ENCODE results near the gene NUAK2.
"Not testable (repeated sequence)": the region's sequence is repeated elsewhere in the genome, so short reads cannot be mapped to it uniquely, and the experiment has no call there.

The NUAK2 gene

GRCh38 chr1:205294175-205294917 lies 27.2 kb downstream of the NUAK2 start:
- peak; percentile 98 for DNase-seq

- no peak for DNase-seq
Measured at GRCh38 chr1:205293350-205294074, 28.0 kb downstream of the NUAK2 start.

GRCh38 chr1:205291596-205291995 lies 29.9 kb downstream of the NUAK2 start:
- no peak for DNase-seq

- DNase-seq, result no peak
Measured at GRCh38 chr1:205287767-205288559, 33.6 kb downstream of the NUAK2 start.

GRCh38 chr1:205287076-205287475 lies 34.5 kb downstream of the NUAK2 start:
- no peak for DNase-seq

GRCh38 chr1:205286335-205286950 lies 35.1 kb downstream of the NUAK2 start:
- no peak for DNase-seq

- DNase-seq, result no peak
Measured at GRCh38 chr1:205285381-205286101, 36.0 kb downstream of the NUAK2 start.

- peak; percentile 99 for DNase-seq
Measured at GRCh38 chr1:205284420-205285144, 37.0 kb downstream of the NUAK2 start.

- DNase-seq, result no peak
Measured at GRCh38 chr1:205283270-205284147, 38.0 kb downstream of the NUAK2 start.

- not testable (repeated sequence) for DNase-seq
Measured at GRCh38 chr1:205280666-205281395, 40.7 kb downstream of the NUAK2 start.

GRCh38 chr1:205279986-205280385 lies 41.6 kb downstream of the NUAK2 start:
- no peak for DNase-seq

GRCh38 chr1:205276689-205277065 lies 44.9 kb downstream of the NUAK2 start:
- no peak for DNase-seq

GRCh38 chr1:205275916-205276688 lies 45.4 kb downstream of the NUAK2 start:
- no peak for DNase-seq

- no peak for DNase-seq
Measured at GRCh38 chr1:205275133-205275532, 46.4 kb downstream of the NUAK2 start.

- DNase-seq, result no peak
Measured at GRCh38 chr1:205274041-205274691, 47.4 kb downstream of the NUAK2 start.

- DNase-seq, result peak; percentile 62
Measured at GRCh38 chr1:205273551-205273982, 48.0 kb downstream of the NUAK2 start.

- DNase-seq, result no peak
Measured at GRCh38 chr1:205272536-205272935, 49.0 kb downstream of the NUAK2 start.

- DNase-seq, result no peak
Measured at GRCh38 chr1:205271745-205272144, 49.8 kb downstream of the NUAK2 start.

- DNase-seq, result peak; percentile 73
Measured at GRCh38 chr1:205271277-205271676, 50.3 kb downstream of the NUAK2 start.
